ENCODE measurements around the gene METTL8. TPM values are rescaled to one million over a fixed set of nuclear protein-coding genes. Genes with fewer than 3 reads are reported as not detected.
"Not testable (repeated sequence)": the region's sequence is repeated elsewhere in the genome, so short reads cannot be mapped to it uniquely, and the experiment has no call there.

The METTL8 gene
- total RNA-seq, 2 donors from 2014 or later: 7.6 to 16.3 TPM

DNA sequence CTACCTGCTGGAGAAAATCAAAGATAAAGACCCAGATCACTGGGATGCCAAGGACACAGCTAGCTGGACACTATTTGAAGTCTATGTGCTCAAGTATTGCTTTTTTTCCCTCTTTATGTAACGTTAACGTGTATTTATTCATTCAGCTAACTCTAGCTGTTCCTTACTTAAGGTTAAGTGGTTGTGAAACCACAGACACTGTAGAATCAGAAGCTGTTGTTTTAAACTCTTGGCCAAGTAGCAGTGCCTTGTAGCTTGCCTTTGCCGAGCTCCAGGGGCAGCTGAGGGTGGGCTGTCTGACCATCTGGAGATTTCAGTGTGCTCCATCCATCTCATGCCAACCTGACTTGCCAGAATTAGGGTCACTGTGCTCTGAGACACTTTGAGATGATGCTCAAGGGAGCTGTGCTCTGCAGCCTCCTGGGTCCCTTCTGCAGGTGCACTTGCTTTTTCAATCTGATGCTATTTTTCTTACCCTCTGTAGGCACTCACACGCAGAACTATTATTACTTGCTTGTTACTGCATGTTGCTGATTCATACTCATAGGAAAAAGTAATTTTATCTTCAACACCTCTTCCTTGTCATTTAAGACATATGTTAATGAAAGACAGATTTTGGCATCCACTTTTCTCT is 116.2 kb downstream of the METTL8 start:
- no peaks in the 10 kb centered on the region for H3K9me3 ChIP-seq
- H3K27me3 ChIP-seq: no peaks in the 10 kb centered on the region
- DNase-seq (ENCODE audit: low spot score): no peak
- no peak for TF ChIP-seq CTCF (IDR thresholded peaks at IDR 0.05)
- no peak overlapping the region for H3K27ac ChIP-seq
- no peaks in the 10 kb centered on the region for H3K36me3 ChIP-seq
- peaks cover 0 to 5% of the 10 kb centered on the region in 2 donors for H3K4me1 ChIP-seq
- no peak overlapping the region for H3K4me3 ChIP-seq

- Histone ChIP-seq H3K9me3 (peaks cover 0 to 6% of the 10 kb centered on the region in 2 donors), H3K36me3 (no peaks in the 10 kb centered on the region), H3K27me3 (no peaks in the 10 kb centered on the region), H3K27ac (no peak overlapping the region), H3K4me1 (peaks cover 0 to 5% of the 10 kb centered on the region in 2 donors), H3K4me3 (no peak overlapping the region)
- no peak for DNase-seq (ENCODE audit: low spot score)
- TF ChIP-seq CTCF (IDR thresholded peaks at IDR 0.05): no peak
These were observed 116.9 kb downstream of the METTL8 start for GRCh38 chr2:171316755-171317337.

- Histone ChIP-seq H3K4me1 (peaks cover 0 to 5% of the 10 kb centered on the region in 2 donors), H3K36me3 (no peaks in the 10 kb centered on the region), H3K27ac (no peak overlapping the region), H3K27me3 (no peaks in the 10 kb centered on the region), H3K9me3 (peaks cover 0 to 13% of the 10 kb centered on the region in 2 donors), H3K4me3 (no peak overlapping the region)
- no peak for DNase-seq (ENCODE audit: low spot score)
- TF ChIP-seq CTCF (IDR thresholded peaks at IDR 0.05): no peak
These were observed 117.6 kb downstream of the METTL8 start for GRCh38 chr2:171316220-171316619.

- peaks cover 0 to 5% of the 10 kb centered on the region in 2 donors for H3K4me1 ChIP-seq
- no peaks in the 10 kb centered on the region for H3K27me3 ChIP-seq
- TF ChIP-seq CTCF (IDR thresholded peaks at IDR 0.05): no peak
- H3K9me3 ChIP-seq: peaks cover 0 to 13% of the 10 kb centered on the region in 2 donors
- DNase-seq (ENCODE audit: low spot score): no peak
- no peak overlapping the region for H3K27ac ChIP-seq
- no peak overlapping the region for H3K4me3 ChIP-seq
- no peaks in the 10 kb centered on the region for H3K36me3 ChIP-seq
These were observed 118.0 kb downstream of the METTL8 start for GRCh38 chr2:171315781-171316180.

GRCh38 chr2:171312182-171312581 is 121.6 kb downstream of the METTL8 start:
- not testable (repeated sequence) for H3K4me3 ChIP-seq; DNase-seq (ENCODE audit: low spot score)

GRCh38 chr2:171311589-171311988 is 122.2 kb downstream of the METTL8 start:
- H3K27ac ChIP-seq; H3K36me3 ChIP-seq; H3K27me3 ChIP-seq; DNase-seq (ENCODE audit: low spot score); H3K4me1 ChIP-seq; H3K4me3 ChIP-seq: not testable (repeated sequence)
- peaks cover 0 to 13% of the 10 kb centered on the region in 2 donors for H3K9me3 ChIP-seq

More at GRCh38 chr2:171312182-171312581, 121.6 kb downstream of the METTL8 start:
- H3K4me1 ChIP-seq, H3K27ac ChIP-seq, H3K27me3 ChIP-seq, H3K36me3 ChIP-seq: not testable (repeated sequence)
- peaks cover 0 to 13% of the 10 kb centered on the region in 2 donors for H3K9me3 ChIP-seq

DNA sequence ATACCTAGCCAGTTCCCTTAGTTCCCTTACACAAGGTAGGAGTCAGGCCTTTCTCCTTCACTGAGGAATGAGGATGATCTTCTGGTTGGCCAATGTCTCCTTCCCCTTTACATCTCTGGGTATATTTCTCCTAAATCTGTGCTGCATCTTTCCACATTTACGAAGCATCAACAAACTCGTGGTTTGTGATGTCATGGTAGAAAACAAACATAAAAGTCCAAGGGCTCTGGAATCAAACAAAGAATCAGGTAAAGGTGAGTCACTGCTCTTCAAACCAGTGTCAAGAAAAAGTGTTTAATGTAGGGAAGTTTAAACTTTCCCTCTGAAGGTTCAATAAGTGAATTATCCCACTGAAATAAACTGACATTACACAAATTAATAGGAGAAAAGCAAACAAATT is 122.9 kb downstream of the METTL8 start:
- Histone ChIP-seq H3K4me3 (no peak overlapping the region), H3K27me3 (no peaks in the 10 kb centered on the region), H3K4me1 (no peaks in the 10 kb centered on the region), H3K9me3 (peaks cover 0 to 13% of the 10 kb centered on the region in 2 donors), H3K36me3 (no peaks in the 10 kb centered on the region), H3K27ac (no peak overlapping the region)
- no peak for TF ChIP-seq CTCF (IDR thresholded peaks at IDR 0.05)
- DNase-seq (ENCODE audit: low spot score): no peak

All from right atrium auricular region (tissue), 2 donors.